ENCODE measurements around the gene LEMD2. TPM values are rescaled to one million over a fixed set of nuclear protein-coding genes. Genes with fewer than 3 reads are reported as not detected.

Gene LEMD2
- total RNA-seq, 2 donors from 2014 or later, result 57.4 to 77.2 TPM

DNA sequence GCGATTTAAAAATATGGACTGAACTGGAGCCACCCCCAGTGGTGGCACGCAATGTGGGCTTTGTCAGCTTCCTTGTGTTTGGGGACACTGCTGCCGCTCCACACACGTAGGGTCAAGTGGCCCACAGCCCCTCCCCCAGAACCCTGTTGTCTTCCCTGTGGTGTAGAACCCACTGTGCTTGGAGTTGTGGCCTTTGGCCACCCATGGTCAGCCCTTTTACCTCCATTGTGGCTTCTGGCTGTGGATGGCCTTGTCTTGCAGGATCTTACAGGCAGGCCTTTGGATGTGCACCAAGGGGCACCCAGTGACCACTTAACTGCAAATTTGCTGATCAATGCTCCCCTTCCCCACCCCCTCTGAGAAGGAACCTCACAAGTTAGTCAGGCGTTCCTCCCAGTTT is 2.0 kb upstream of the LEMD2 start:
- Histone ChIP-seq H3K4me1 (ENCODE audit: control insufficient read depth in 1 of 2, low read depth in 2 of 2) (peaks cover 9 to 25% of the 10 kb centered on the region in 2 donors), H3K27ac (no peak overlapping the region), H3K27me3 (replicated peaks; ENCODE audit: insufficient read depth) (no peaks in the 10 kb centered on the region), H3K4me3 (no peak overlapping the region), H3K9me3 (no peaks in the 10 kb centered on the region), H3K36me3 (no peaks in the 10 kb centered on the region)
- no peak for TF ChIP-seq CTCF (IDR thresholded peaks at IDR 0.05)
- DNase-seq (ENCODE audit: low spot score) (no peak), ATAC-seq (ENCODE audit: insufficient number of reproducible peaks, low FRiP score, low read depth) (no peak)

DNA sequence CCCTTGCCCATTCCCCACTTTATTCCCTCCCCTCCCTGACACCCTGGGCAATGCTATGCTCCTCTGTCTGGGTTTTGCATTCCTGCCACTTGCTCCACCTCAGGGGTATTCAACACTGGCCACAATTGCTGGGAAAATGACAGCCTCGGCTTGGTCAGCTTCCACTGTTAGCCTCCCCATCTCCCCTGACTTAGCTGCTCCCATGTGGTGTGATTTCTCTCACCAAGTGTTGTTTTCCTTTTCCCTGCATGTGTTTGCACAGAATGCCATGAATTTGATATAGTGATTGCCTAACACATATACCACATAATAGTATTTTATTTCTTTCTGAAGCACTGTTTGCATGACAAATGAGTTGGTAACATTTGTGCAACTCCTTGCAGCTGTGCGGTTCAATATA is 1.4 kb upstream of the LEMD2 start:
- Histone ChIP-seq H3K9me3 (no peaks in the 10 kb centered on the region), H3K4me1 (ENCODE audit: control insufficient read depth in 1 of 2, low read depth in 2 of 2) (peaks cover 14 to 30% of the 10 kb centered on the region in 2 donors), H3K27me3 (replicated peaks; ENCODE audit: insufficient read depth) (no peaks in the 10 kb centered on the region), H3K27ac (no peak overlapping the region), H3K36me3 (no peaks in the 10 kb centered on the region), H3K4me3 (no peak overlapping the region)
- no peak for ATAC-seq (ENCODE audit: insufficient number of reproducible peaks, low FRiP score, low read depth)
- TF ChIP-seq CTCF (IDR thresholded peaks at IDR 0.05), result no peak
- DNase-seq (ENCODE audit: low spot score), result no peak

DNA sequence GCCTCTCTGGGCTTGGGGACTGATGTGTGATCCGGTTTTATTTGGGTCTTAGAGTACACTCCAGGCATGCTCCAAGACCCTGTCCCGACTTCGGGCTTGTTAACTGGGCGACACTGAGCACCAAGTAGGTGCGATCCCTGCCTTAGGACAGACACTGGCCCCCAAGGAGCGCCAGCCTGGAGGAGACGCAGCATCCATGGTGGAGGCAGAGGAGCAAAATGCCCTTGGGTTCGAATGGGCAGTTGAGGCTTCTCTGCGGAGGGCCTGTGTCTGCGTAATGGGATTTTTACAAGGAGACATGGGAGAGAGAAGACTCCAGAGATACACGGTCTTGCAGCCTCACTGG is 593 bp upstream of the LEMD2 start:
- Histone ChIP-seq H3K27ac (no peak overlapping the region), H3K4me1 (ENCODE audit: control insufficient read depth in 1 of 2, low read depth in 2 of 2) (peaks cover 17 to 35% of the 10 kb centered on the region in 2 donors), H3K4me3 (peak overlapping the region; percentile 88), H3K27me3 (replicated peaks; ENCODE audit: insufficient read depth) (no peaks in the 10 kb centered on the region), H3K36me3 (peaks cover 2% of the 10 kb centered on the region), H3K9me3 (no peaks in the 10 kb centered on the region)
- TF ChIP-seq CTCF (IDR thresholded peaks at IDR 0.05), result no peak
- DNase-seq (ENCODE audit: low spot score), result no peak
- ATAC-seq (ENCODE audit: insufficient number of reproducible peaks, low FRiP score, low read depth), result no peak

DNA sequence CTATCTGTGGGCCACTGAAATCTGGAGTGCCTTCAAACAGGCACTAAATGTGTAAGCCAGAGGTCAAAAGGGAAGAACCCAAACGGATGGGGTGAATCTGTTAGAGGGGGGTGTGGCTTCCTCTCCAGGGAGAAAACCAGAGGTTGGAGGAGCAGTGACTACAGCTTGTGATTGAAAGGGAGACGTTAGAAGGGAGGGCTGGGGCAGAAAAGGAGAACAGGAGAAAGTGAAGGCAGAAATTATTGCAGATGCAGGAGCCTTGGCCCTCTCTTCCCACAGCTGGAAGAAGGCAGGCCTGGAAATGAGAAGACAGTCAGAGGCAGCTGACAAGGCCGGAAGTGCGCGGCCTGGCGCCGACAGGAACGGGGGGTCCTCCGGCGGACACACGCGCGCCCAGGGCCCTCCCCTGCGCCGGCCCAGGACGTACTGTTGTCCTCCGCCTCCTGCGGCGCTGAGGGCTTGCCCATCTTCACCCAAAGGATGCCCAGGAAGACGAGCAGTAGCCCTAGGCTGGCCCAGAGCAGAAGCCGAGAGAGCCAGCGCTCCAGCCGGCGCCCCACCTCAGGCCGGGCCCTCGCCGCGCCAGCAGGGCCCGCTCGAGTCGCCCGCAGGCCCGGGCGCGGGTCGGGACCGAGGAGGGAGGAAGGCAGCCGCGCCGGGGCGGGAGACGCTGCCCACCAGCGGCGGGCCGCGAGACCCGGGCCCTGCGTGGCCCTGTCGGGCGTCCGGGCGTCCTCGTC is 806 bp downstream of the LEMD2 start:
- Histone ChIP-seq H3K27me3 (replicated peaks; ENCODE audit: insufficient read depth) (no peaks in the 10 kb centered on the region), H3K4me1 (ENCODE audit: control insufficient read depth in 1 of 2, low read depth in 2 of 2) (peaks cover 17 to 35% of the 10 kb centered on the region in 2 donors), H3K27ac (peak overlapping the region; percentile 95 to 97), H3K4me3 (peak overlapping the region; percentile 88), H3K9me3 (no peaks in the 10 kb centered on the region), H3K36me3 (peaks cover 14% of the 10 kb centered on the region)
- ATAC-seq (ENCODE audit: insufficient number of reproducible peaks, low FRiP score, low read depth) (peak; percentile 35), DNase-seq (ENCODE audit: low spot score) (no peak)
- no peak for TF ChIP-seq CTCF (IDR thresholded peaks at IDR 0.05)

- Histone ChIP-seq H3K9me3 (no peaks in the 10 kb centered on the region), H3K4me3 (peak overlapping the region; percentile 88), H3K4me1 (ENCODE audit: control insufficient read depth in 1 of 2, low read depth in 2 of 2) (peaks cover 17 to 35% of the 10 kb centered on the region in 2 donors), H3K27ac (peak overlapping the region; percentile 95 to 97), H3K27me3 (replicated peaks; ENCODE audit: insufficient read depth) (no peaks in the 10 kb centered on the region), H3K36me3 (peaks cover 20% of the 10 kb centered on the region)
- no peak for TF ChIP-seq CTCF (IDR thresholded peaks at IDR 0.05)
- DNase-seq (ENCODE audit: low spot score) (no peak), ATAC-seq (ENCODE audit: insufficient number of reproducible peaks, low FRiP score, low read depth) (no peak)
Measured at GRCh38 chr6:33787346-33787953, 1.5 kb downstream of the LEMD2 start.
